NCI-H460 (cell line): Measurements from ENCODE around the gene ERBB2. TPM values are rescaled to one million over a fixed set of nuclear protein-coding genes. Genes with fewer than 3 reads are reported as not detected.
"Not testable (repeated sequence)": the region's sequence is repeated elsewhere in the genome, so short reads cannot be mapped to it uniquely, and the experiment has no call there.

Experiments
- DNase-seq: peaks from one replicate; pipeline ENCODE4 v3.0.0-alpha.2; 2016; ENCODE audit warnings: low read depth; ENCODE audit errors: extremely low read depth
- total RNA-seq: library from RNA; depleted of rRNA; stranded (reverse); fragments of >200 nt; shearing (Covaris generic); gene quantifications from 2 replicates; pipeline ENCODE4 v1.2.3, GENCODE V29; 2014

The ERBB2 gene
- total RNA-seq, 1 experiment from 2014 or later = 17.4 TPM

GRCh38 chr17:39740357-39741111 is 40.7 kb downstream of the ERBB2 start:
- no peak for DNase-seq

GRCh38 chr17:39742126-39742855 is 42.4 kb downstream of the ERBB2 start:
- DNase-seq = no peak

GRCh38 chr17:39742856-39743436 is 43.1 kb downstream of the ERBB2 start:
- no peak for DNase-seq

GRCh38 chr17:39744075-39744835 is 44.4 kb downstream of the ERBB2 start:
- no peak for DNase-seq

- DNase-seq = no peak
These were observed 45.0 kb downstream of the ERBB2 start for GRCh38 chr17:39744836-39745215.

GRCh38 chr17:39745335-39746144 is 45.7 kb downstream of the ERBB2 start:
- no peak for DNase-seq

GRCh38 chr17:39746145-39746461 is 46.2 kb downstream of the ERBB2 start:
- DNase-seq = no peak

GRCh38 chr17:39747745-39748144 is 47.9 kb downstream of the ERBB2 start:
- DNase-seq = no peak

GRCh38 chr17:39748444-39749034 is 48.7 kb downstream of the ERBB2 start:
- DNase-seq = not testable (repeated sequence)

- no peak for DNase-seq
These were observed 50.5 kb downstream of the ERBB2 start for GRCh38 chr17:39750131-39751015.

- DNase-seq = no peak
These were observed 51.2 kb downstream of the ERBB2 start for GRCh38 chr17:39751016-39751543.

GRCh38 chr17:39751637-39752036 is 51.8 kb downstream of the ERBB2 start:
- DNase-seq = no peak

GRCh38 chr17:39752241-39752881 is 52.5 kb downstream of the ERBB2 start:
- no peak for DNase-seq

GRCh38 chr17:39753514-39754160 is 53.8 kb downstream of the ERBB2 start:
- DNase-seq = no peak

- DNase-seq = peak; percentile 93
These were observed 54.5 kb downstream of the ERBB2 start for GRCh38 chr17:39754161-39754957.

GRCh38 chr17:39754958-39755553 is 55.2 kb downstream of the ERBB2 start:
- no peak for DNase-seq
